ENCODE results near the gene TIMM44.

The TIMM44 gene, protein sequence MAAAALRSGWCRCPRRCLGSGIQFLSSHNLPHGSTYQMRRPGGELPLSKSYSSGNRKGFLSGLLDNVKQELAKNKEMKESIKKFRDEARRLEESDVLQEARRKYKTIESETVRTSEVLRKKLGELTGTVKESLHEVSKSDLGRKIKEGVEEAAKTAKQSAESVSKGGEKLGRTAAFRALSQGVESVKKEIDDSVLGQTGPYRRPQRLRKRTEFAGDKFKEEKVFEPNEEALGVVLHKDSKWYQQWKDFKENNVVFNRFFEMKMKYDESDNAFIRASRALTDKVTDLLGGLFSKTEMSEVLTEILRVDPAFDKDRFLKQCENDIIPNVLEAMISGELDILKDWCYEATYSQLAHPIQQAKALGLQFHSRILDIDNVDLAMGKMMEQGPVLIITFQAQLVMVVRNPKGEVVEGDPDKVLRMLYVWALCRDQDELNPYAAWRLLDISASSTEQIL

DNA sequence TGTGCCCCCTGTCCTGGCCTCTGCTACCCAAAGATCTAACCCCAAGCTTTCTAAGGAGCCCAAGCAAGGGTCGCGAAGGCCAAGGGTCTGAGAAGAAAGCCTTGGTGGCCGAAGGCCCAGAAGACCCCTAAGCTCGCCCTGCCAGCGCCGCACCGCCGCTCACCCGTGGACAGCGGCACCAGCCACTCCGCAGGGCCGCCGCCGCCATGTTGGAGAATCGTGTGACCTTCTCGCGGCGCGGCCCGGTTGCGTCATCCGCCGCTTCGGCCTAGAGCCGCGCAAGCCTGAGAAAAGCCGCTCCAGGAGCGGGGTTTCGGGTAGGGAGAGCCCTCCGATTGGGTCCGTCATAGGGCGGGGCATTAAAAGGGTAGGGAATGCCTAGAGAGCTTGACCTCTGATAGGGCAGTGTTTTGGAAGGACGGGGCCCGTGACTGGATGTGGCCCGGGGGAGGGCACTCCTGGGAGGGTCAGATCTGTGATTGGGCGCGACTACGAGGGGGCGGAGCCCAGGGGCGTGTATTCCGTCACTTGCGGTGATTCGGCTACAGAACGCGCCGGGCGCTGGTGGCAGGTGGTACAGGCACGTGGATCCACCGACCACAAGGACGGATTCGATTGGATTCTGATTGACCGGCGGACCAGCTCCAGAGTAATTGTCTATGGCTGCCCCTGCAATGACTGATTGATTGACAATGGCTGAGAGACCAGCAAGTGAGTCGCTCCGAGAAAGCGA lies at the start of gene TIMM44:
TIMM44 (minus strand) TSS at position 223 of the 733 bp plus-strand sequence; CDS start at position 208, 15 bp downstream.
- DNase-seq, result peak; percentile 100

DNA sequence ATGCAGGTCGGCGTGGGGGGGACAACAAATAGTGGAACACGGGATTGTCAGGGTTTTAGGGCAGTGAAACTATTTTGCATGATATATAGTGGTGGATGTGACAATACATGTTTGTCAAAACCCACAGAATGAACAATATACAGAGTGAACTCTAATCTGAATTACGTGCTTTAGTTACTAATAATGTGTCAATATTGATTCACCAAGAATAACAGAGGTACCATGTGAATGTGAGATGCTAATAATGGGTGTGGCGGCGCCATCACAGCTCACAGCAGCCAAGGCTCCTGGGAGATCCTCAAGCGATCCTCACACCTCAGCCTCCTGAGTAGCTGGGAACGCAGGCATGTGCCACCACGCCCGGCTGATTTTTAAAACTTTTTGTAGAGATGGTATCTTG lies 49.1 kb upstream of the TIMM44 start:
- no peak for DNase-seq

DNA sequence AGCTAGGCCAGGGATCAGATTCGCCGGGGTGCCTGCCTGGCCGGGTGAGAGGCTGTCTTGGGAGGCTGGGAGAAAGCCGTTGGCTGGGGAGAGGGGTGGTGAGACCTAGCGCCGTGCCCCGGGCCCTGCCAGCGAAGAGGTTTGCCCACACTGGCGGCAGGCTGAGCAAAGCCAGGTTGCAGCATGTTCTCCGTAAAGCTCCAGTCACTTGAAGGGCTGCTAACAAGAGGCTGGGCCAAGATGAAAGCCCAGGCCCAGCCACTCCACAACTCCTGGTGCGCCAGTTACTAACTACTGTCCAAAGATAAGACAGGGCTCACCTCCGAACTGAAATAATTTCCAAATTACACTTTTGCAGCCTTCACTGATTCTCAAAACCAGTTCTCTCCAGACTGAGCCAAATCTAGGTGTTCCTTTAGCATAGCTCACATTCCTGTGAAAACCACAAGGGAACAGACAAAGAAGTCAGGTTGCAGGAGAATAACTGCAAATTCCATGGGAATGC lies 45.7 kb upstream of the TIMM44 start:
- DNase-seq, result peak; percentile 22

DNA sequence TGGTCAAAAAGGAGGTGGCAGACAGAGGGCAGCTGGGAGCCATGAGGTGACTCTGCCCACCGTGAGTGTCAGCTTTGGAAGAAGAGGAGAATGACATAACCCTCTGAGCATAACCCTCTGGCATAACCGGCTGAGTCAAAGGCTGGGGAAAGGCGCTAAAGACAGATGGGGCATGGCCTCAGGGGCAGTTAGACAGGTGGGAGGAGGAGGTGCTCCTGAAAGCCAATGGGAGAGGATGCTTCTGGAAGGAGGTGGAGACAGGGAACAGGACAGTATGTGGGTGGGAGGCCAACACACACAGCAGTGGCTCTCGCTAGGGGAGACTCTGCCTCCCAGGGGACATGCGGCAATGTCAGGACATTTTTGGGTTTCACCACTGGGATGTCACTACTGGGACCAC lies 44.8 kb upstream of the TIMM44 start:
- DNase-seq, result peak; percentile 11

DNA sequence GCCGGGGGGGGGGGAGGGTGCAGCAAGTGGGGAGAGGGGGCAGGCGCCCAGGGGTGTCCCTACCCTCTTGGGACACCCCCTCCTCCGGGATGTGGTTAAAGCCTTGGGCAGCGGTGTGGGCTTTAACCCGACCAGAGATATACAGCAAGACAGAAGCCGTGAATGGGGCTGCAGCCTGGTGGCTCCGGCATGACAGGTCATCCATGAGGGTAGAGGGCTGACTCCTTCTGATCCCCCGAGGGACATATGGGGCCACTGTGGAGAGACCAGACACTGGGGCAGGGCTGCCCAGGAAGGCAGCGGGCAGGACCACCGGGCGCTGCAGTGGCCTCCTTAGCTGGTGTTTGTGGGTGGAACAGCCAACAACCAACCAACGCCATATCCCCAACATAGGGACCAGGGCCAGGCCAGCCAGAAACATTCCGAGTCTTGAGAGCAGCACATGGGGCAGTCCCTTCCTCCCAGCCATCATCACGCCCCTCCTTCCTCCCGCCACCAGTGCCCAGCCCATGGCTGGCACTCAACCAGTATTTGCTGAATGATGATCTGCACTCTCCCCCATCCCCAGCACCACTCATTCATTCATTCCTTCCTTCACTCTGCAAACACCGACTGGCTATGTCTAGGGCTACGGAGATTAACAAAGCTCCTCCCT lies 43.8 kb upstream of the TIMM44 start:
- DNase-seq, result no peak

DNA sequence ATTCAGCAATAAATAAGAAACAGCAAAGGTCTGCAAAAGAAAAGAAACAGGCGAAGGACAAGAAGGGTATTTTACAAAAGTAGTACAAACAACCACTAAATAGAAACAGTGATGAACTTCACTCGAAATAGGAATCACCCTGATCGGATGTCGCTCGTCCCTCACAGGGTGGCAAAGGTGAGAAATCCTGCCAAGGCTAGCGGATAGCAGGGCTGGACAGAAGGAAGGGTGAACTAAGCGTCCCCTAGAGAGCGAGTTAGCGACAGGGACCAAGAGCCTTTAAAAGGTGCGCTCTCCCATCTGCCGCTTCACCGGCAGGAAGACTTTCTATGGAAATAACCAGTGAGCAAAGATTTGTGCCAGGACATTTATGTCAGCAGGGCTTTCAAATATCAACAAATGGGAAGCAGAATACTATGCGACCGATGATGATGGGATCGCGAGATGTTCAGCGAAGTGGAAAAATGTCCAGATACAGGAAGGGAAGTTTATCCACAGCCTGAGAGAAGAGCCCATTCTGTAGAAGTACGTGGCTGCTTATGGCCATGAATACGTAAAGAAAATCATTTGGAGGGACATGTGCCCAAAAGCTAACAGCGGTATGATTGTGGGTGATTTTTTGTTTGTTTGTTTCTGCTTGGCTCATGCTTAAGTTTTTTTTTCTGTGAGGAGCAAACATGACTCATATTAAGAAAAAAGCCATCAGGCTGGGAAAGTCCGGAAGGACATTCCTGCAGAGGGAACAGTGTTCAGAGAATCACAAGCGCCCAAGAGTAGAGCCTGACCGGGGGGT lies 43.1 kb upstream of the TIMM44 start:
- peak; percentile 34 for DNase-seq

DNA sequence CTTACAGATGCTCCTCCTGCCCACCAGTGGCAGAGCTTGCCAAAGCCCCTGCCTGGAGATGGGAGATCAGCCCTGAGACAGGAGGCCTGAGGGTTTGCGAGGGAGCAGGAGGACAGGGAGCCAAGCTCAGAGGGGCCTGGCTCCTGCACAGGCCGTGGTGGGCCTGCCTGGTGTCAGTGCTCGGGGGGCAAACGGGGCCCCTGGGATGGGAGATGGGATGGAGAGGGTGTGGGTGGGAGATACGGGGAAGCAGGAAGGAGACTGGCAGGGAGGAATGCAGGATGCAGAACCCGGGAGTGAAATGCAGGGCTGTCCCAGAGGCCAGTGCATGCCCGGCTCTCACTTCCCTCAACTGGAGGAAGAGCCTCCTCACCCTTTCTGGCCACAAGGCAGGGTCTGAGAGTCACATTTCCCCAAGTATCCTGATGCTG lies 42.0 kb upstream of the TIMM44 start:
- DNase-seq, result no peak

DNA sequence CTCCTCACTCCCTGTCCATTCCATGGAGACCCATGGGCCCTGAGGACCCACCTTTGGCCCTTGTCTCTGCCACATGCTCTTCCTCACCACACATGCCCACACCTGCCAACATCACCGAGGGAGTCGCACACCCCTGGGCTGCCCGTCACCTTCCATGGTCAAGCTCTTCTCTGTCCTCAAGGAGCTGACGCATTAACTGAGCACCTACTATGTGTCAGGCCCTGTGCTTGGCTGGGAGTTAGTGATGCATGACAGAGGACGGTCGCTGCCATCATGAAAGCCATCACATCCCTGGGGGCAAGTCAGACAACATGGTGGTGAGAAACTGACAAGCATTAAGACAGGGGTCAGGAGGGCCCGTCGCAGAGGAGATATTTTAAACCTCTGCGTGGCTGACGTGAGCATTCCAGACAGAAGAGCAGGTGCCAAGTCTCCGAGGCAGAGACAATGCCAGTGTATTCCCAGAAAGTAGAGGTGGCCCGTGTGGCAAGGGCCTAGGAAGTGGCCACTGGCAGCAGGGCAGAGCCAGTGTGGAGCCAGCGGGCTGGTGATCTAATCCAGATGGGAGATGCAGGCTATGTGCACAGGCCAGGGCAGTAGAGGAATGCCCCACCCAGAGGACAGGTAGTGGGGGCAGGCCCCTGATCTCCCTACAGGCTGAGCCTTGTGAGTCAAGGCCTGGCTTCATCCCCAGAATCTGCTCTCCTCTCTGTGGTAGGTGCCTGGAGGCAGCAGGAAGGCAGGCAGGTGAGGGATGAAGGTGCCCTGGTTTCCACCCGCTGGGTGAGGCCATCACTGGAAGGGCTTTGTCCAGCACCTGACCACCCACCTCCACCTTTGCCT lies 40.8 kb upstream of the TIMM44 start:
- no peak for DNase-seq

DNA sequence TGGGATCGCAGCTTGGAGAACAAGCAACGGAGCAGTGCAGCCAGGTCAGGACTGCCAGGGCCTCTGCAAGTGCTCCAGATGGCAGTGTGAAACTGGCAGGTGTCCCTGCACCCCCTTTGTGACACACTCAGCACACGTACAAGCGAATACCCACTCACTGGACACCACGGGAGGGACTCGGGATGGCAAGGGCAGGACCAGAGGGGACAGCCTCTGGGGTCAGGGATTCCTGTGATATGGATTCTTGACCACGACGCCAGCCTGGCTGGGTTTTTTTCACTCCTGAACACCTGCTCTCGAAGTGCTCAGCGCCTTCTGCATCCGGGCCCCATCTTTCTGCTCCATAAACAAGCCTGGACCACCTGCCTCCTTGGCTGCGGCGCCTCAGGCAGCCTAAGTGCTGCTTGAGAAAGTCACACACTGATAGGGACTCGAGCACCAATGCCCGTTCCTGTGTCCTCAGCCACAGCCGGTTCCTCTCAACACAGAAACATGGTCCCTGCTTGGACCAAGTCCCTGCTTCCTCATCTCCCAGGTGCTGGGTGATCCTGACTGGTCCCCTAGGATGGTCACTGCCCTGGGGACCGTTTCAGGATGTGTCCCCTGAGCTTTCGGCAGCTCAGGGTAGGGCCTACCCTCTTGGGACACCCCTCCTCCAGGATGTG lies 40.0 kb upstream of the TIMM44 start:
- no peak for DNase-seq

DNA sequence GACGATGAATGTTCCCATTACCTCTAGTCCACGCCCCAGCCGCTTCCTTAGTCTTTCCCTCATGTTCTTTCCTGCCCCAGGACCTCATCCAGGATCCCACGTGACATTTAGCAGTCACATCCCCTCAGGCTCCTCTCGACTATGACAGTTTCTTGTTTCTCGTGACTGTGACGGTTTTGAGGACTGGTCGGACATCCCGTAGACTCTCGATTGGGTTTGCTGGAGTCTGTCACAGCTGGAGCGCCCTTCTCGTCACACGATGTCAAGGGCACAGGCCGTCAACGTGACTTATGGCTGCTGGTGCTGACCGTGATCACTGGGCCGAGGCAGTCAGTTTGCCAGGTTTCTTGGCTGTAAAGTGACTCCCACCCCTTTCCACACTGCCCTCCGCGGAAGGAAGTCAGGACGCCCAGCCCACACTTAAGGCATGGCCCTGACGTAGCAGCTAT lies 39.2 kb upstream of the TIMM44 start:
- DNase-seq, result no peak

DNA sequence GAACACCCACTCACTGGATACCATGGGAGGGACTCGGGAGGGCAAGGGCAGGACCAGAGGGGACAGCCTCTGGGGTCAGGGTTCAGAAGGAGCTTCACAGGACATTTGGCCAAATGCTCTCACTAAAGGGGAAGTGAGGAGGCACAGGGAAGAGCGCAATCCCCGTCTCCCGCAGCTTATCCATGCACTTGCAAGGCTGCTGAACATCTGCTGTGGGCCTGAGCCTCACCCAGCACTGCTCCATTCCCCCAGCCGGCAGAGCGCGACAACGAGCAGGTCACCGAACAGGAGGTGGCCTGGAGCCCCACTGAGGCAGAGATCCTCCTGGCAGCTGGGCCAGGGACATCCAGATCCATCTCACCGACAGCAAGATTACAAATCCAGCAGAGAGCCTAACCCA lies 38.6 kb upstream of the TIMM44 start:
- DNase-seq, result no peak

DNA sequence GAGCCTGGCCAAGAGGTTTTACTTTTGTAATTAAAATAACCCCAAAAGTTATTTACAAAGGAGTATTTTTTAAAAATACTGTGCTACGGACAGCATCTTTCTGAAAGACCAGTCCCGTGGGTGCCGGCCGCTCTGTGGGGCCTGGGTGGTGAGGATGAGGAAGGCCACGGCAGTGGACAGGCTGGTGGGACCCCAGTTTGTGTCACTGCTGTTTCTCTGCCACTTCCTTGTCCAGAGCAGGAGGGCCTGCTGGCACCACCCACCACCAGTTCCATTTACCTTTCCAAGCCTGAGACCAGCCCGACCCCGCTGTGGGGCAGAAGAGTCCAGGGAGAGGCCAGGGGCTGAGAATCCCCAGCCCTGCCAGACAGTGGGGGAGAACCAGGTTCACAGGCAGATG lies 38.2 kb upstream of the TIMM44 start:
- DNase-seq, result no peak

DNA sequence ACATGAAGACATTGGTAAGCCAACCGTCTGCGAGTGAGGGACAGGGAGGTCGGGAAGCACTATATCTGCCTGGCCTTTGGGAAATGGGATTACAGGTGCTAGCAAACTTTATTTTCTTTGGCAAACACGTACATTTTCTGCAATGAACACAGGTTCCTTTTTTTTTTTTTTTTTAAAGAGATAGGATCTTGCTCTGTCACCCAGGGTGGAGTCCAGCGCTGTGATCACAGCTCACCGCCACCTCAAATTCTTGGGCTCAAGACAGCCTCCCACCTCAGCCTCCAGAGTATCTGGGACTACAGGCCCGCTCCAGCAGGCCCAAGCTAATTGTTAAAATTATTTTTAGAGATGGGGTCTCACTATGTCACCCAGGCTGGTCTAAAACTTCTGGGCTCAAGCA lies 37.7 kb upstream of the TIMM44 start:
- no peak for DNase-seq

DNA sequence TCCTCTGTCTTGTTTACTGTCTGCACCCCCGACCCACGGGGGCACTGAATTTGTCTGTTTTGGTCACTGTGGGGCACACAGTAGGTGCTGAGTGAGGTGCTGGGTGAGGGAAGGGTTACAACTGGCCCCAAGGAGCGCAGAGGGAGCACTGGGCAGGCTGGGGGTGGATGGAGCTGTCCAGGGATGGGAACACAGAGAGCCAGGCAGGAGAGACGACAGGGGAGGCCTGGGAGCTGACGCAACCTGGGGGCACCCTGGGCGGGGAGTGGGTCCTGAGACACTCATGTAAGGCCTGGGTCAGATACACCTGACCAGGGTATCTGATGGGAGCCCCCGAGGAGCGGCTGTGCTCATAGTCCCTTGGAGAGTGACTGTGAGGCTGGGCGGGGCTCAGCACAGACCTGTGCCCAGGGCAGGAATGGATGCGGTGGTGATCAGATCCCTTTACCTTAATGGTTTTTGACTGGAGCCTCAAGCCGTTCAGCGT lies 37.2 kb upstream of the TIMM44 start:
- DNase-seq, result no peak

DNA sequence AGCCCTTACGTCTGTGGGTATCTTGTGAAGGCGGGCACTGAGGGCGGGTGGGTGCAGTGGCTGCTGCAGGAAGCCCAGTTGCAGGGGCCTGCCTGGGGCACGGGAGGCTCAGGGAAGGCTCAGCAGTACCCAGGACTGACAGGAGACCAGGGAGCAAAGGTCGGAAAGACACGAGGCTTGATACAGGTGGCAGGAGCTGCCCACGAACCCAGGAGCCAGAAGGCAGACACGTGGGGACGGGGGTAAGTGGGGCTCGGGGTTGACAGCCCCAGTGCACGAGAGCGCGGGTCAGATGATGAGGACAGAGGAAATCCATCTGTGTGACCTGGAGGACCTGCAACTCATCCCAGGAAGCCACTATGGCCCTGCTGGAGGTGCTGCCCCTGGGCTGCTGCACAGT lies 36.7 kb upstream of the TIMM44 start:
- no peak for DNase-seq

DNA sequence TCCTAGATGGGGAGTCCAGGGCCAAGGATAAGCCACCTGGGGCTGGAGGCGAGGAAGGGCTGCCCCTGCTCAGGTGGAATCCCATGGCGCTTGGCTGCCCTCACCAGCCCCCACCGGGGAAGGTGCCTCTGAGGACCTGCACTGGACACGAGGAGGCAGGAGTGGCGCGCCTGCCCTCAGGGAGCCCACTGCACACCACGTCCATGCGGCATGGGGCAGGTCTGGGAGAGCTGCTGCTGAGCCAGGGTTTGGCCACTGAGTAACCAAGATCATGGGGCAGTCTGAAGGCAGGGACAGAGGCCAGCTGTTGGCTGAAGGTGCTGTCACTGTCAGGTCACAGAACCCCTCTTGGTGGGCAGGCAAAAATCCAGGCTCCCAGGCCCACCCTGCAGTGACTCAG lies 36.1 kb upstream of the TIMM44 start:
- DNase-seq, result no peak

DNA sequence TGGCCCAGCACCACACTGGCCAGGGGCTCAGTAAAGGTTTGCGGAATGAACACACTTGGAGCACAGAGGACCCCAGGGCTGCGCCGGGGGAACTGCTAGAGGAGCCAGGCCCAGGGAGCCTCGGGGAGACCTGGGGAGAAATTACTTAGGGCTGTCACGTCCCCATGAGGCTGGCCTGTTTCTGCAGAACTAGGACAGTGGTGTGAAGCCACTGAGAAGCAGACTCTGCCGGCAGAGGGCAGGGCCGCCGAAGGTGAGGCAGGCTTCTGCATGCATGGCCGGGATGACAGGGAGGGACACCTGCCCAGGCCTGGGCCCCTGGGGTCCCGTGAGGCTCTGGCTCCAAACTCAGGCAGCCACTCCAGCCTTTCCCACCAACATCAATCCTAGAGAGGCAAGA lies 35.5 kb upstream of the TIMM44 start:
- DNase-seq, result no peak

DNA sequence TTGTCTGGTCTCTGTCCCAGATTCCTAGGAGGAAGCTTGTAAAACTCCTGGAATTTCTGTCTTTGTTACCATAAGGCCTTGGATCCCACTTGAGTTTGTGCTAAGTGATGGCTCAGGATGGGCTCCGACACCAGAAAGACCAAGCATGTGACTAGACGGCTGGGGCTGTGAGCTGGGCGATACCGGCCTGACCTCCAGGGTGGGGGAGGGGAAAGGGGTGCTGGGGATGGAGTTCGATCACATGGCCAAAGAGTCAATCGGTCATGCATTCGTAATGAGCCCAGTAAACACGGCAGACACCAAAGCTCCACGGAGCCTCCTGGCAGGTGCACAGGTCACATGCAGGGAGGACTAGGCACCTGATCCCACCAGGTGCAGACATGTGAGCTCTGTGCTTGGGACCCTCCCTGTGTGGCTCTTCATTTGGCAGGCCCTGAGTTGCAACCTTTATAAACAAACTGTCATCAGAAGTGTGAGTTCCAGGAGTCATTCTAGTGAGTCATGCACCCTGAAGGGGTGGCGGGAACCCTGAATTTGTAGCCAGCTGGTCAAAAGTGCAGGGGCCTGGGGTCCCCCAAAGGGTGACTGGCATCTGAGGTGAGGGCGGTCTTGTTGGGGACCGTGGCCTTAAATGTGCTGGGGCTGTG lies 34.8 kb upstream of the TIMM44 start:
- no peak for DNase-seq

DNA sequence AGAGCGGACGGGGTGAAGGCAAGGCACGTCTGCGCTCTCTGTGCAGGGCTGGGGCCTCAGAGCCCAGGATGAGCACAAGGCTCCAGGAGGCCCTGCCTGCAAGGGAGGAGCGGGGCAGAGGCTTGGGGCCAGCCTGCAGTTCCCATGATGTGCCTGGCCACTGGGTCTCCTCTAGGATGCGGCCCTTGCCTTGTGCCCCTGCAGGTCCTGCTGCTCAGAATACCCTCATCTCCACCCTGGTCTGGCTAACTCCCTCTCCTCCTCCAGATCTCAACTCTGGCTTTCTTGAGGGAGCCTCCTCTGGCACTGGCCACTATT lies 34.2 kb upstream of the TIMM44 start:
- DNase-seq, result no peak

DNA sequence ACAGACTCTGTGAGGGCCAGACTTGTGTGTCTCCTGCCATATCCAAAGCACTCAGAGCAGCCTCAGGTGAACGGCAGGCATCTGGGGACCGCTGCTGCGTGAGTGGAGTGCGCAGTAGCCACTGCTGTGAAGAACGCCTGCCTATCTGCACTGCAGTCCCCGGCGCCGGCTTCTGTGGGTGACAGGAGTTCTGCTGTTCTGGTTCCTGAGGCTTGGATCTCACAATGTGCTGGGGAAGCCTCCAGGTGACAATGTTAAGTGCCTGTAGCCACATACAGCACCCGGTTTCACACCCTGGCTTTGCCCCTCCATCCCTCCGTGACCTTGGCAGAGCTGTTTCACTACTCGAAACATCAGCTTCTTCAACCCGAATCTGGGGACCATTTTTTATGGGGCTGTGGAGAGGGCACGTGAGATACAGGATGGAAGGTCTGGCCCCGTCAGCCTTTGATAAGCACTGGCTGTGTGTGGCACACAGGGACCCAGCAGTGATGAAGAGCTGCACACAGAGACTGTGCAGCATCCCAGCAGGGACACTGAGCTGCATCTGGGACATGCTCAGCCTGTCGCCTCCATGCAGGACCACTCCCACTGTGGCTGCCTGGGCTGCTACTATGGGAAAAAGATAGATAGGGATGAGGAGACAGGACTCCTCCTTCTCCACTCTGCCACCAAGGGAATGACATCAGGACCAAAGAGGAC lies 33.7 kb upstream of the TIMM44 start:
- no peak for DNase-seq

Measured in fibroblast of skin of right biceps (primary cell).